ENCODE measurements around the gene GLRX2. TPM values are rescaled to one million over a fixed set of nuclear protein-coding genes. Genes with fewer than 3 reads are reported as not detected.

GLRX2 gene
- total and polyA plus RNA-seq, 11 donors, result 11.0 to 102 (median 31.5) TPM

GRCh38 chr1:193113992-193114332 lies 8.7 kb upstream of the GLRX2 start:
- intact Hi-C loops (cut with DNase I), result loop anchor here in 1 of 10 donors (10.0 kb wide), 1 partner anchor 639 kb away; no protein-coding TSS in a partner anchor
- H3K9me3 ChIP-seq, result no peaks in the 10 kb centered on the region
- no peaks in the 10 kb centered on the region for H3K27me3 ChIP-seq
- no peaks in the 10 kb centered on the region for H3K36me3 ChIP-seq
- ATAC-seq (no peak), DNase-seq (no peak)
- no peak for TF ChIP-seq POLR2A (IDR thresholded peaks at IDR 0.05)
- no peak for TF ChIP-seq CTCF (IDR thresholded peaks at IDR 0.05)
- H3K4me3 ChIP-seq, result no peak overlapping the region
- peaks cover 0 to 19% (median 4%) of the 10 kb centered on the region in 12 donors for H3K4me1 ChIP-seq
- no peak overlapping the region for H3K27ac ChIP-seq

- no peak for TF ChIP-seq POLR2A (IDR thresholded peaks at IDR 0.05)
Measured at GRCh38 chr1:193113258-193113991, 8.2 kb upstream of the GLRX2 start.

GRCh38 chr1:193111641-193112090 lies 6.5 kb upstream of the GLRX2 start:
- TF ChIP-seq POLR2A (IDR thresholded peaks at IDR 0.05), result no peak
- TF ChIP-seq CTCF (IDR thresholded peaks at IDR 0.05), result no peak
- Histone ChIP-seq H3K27me3 (no peaks in the 10 kb centered on the region), H3K4me3 (no peak overlapping the region), H3K27ac (peak overlapping the region in 3 of 12 donors; percentile 38 to 49 (median 43)), H3K4me1 (peaks cover 0 to 19% (median 4%) of the 10 kb centered on the region in 12 donors), H3K36me3 (no peaks in the 10 kb centered on the region), H3K9me3 (no peaks in the 10 kb centered on the region)
- DNase-seq (peak in 2 of 5 donors; percentile 70 to 75), ATAC-seq (peak; percentile 6 to 80 (median 56))
- intact Hi-C loops (cut with DNase I), result loop anchor here in 1 of 10 donors (10.0 kb wide), 1 partner anchor 637 kb away; no protein-coding TSS in a partner anchor
- WGBS, 4 donors, result 38 to 50% (median 43%) methylated on average over 6 of the region's 6 CpGs

More at GRCh38 chr1:193113258-193113991, 8.2 kb upstream of the GLRX2 start:
- 79 to 89% (median 81%) methylated on average over 9 of the region's 9 CpGs for WGBS, 4 donors
- Histone ChIP-seq H3K9me3 (no peaks in the 10 kb centered on the region), H3K4me3 (no peak overlapping the region), H3K27me3 (no peaks in the 10 kb centered on the region), H3K4me1 (peaks cover 0 to 19% (median 4%) of the 10 kb centered on the region in 12 donors), H3K27ac (no peak overlapping the region), H3K36me3 (no peaks in the 10 kb centered on the region)
- intact Hi-C loops (cut with DNase I), result loop anchor here in 1 of 10 donors (10.0 kb wide), 1 partner anchor 639 kb away; no protein-coding TSS in a partner anchor
- ATAC-seq (no peak), DNase-seq (no peak)

- Histone ChIP-seq H3K4me3 (no peak overlapping the region), H3K27ac (peak overlapping the region in 1 of 12 donors; percentile 49), H3K36me3 (no peaks in the 10 kb centered on the region), H3K9me3 (no peaks in the 10 kb centered on the region), H3K4me1 (peaks cover 0 to 14% (median 2%) of the 10 kb centered on the region in 12 donors), H3K27me3 (no peaks in the 10 kb centered on the region)
- DNase-seq (no peak), ATAC-seq (no peak)
- whole genome bisulfite sequencing, 4 donors, result 84 to 94% (median 88%) methylated on average over 3 of the region's 3 CpGs
- TF ChIP-seq POLR2A (IDR thresholded peaks at IDR 0.05) (no peak), CTCF (IDR thresholded peaks at IDR 0.05) (no peak)
- intact Hi-C loops (cut with DNase I), result loop anchor here in 1 of 10 donors (10.0 kb wide), 1 partner anchor 636 kb away; no protein-coding TSS in a partner anchor
Measured at GRCh38 chr1:193110864-193111263, 5.7 kb upstream of the GLRX2 start.

All from heart left ventricle (tissue), 16 donors.